ENCODE measurements around the gene PRR5. TPM values are rescaled to one million over a fixed set of nuclear protein-coding genes. Genes with fewer than 3 reads are reported as not detected.

PRR5 gene
- total and polyA plus RNA-seq, 2 of the 13 experiments (the other 11 are each of a cell fraction or from before 2014, with no cell fraction given) = 11.6 to 27.5 TPM

DNA sequence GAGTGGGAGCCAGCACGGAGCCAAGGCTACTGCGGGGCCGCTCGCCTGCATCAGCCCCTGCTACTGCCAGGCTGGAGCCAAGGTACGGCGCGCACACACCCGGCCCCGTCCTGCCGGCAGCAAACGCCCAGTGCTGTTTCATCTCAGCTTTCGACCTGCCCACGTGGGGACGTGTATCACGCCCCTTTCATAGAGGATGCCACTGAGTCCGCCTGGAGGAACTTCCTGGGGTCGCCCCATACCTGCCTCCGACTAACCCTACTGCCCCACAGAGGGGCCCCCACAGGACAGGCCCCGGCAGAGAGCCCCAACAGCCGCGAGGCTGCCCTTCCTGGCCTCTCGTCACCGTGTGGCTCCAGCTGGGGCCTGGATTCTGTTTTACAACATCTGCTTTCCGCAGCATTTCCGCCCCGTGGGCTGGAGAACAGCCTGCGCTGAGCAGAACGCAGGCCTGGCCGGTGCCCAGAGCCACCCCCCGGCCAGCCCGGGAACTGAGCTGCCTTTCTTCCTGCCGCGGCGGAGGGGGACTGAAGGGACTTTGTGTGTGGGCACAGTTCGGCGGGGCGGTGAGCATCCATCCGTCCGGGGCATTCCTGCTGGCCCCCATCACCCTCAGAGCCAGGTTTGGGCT is 27.5 kb downstream of the PRR5 start:
- ChIA-PET POLR2A (no interaction called here), CTCF (ENCODE audit: low intra/inter-chr PET ratio, low total read pairs) (no interaction called here)
- in situ Hi-C loops (cut with HindIII; ENCODE audit: extremely low pct_ligation_motif_present, low pct_unique_long_range_greater_than_20kb) = no loop called here

More for the DNA sequence above, 27.5 kb downstream of the PRR5 start:
- H3K4me2 ChIP-seq (ENCODE audit: low read depth, low read length) = no peak overlapping the region
- H3K27ac ChIP-seq (ENCODE audit: extremely low read length, insufficient read depth, low read length) = no peak overlapping the region
- no peak for ATAC-seq
- no peaks in the 10 kb centered on the region for H3K27me3 ChIP-seq (ENCODE audit: control insufficient read depth in 1 of 2, insufficient read depth in 2 of 2, low read length in 2 of 2)
- no peak overlapping the region for H3K4me3 ChIP-seq (replicated peaks in 1 of 3; ENCODE audit: insufficient read depth in 1 of 3, low read depth in 2 of 3, low read length in 3 of 3)
- TF ChIP-seq ZNF607 (CRISPR knock-in tag; IDR thresholded peaks at IDR 0.05; ENCODE audit: borderline replicate concordance) = no peak
- no peak for TF ChIP-seq KLF12 (CRISPR knock-in tag; IDR thresholded peaks at IDR 0.05; ENCODE audit: borderline replicate concordance)
- TF ChIP-seq NR2F2 (IDR thresholded peaks at IDR 0.05; ENCODE audit: borderline replicate concordance, low read depth) = no peak
- TF ChIP-seq TAF1 (CRISPR knock-in tag; IDR thresholded peaks at IDR 0.05) = no peak
- no peak for TF ChIP-seq BCLAF1 (IDR thresholded peaks at IDR 0.05)
- no peak for FAIRE-seq
- H3K9ac ChIP-seq (ENCODE audit: insufficient read depth, low read depth, low read length) = no peak overlapping the region
- peaks cover 16% of the 10 kb centered on the region for H3K4me1 ChIP-seq (ENCODE audit: insufficient read depth, low read length)
- no peak overlapping the region for H2AFZ ChIP-seq (ENCODE audit: low read length)
- 97% methylated on average over 20 of the region's 39 CpGs for WGBS (ENCODE audit: low lambda C conversion rate)
- no peak for DNase-seq (ENCODE audit: low spot score)
- H3K36me3 ChIP-seq (replicated peaks in 1 of 2; ENCODE audit: control insufficient read depth in 1 of 2, insufficient read depth in 2 of 2, low read length in 2 of 2) = peaks cover 10 to 14% of the 10 kb centered on the region in 2 experiments; a peak in 4 of 5 replicates
- intact Hi-C loops (cut with micrococcal nuclease; ENCODE audit: unreplicated experiment) = no loop called here
- H4K20me1 ChIP-seq (ENCODE audit: insufficient read depth, low read length) = 0 out of 2 replicates have a peak, but pooled peaks cover 3% of the 10 kb centered on the region
- BruUV-seq (replicated peaks) = no TSS peak
- no peaks in the 10 kb centered on the region for H3K9me3 ChIP-seq (ENCODE audit: low read length)
- no peaks in the 10 kb centered on the region for H3K79me2 ChIP-seq (ENCODE audit: insufficient read depth, low read length)
